WERI-Rb-1 (cell line): ENCODE measurements around the gene FCN3.

Experiments
- DNase-seq: peaks from one replicate; pipeline ENCODE4 v3.0.0-alpha.2; 2020
- H3K27ac ChIP-seq: fragments of 250-450 bp; sonication (Bioruptor Pico); 2 replicates; pipeline ENCODE4 v1.5.1; 2020; ENCODE audit warnings: mild to moderate bottlenecking, moderate library complexity
- H3K27me3 ChIP-seq: fragments of 250-450 bp; sonication (Bioruptor Pico); 2 replicates; pipeline ENCODE4 v1.5.1; 2021; ENCODE audit warnings: mild to moderate bottlenecking, low read depth, moderate library complexity; ENCODE audit not compliant: insufficient read depth, severe bottlenecking
- H3K36me3 ChIP-seq: fragments of 250-450 bp; sonication (Bioruptor Pico); 2 replicates; pipeline ENCODE4 v1.5.1; 2020; ENCODE audit warnings: mild to moderate bottlenecking, moderate library complexity
- H3K4me3 ChIP-seq: 2 replicates; pipeline ENCODE4 v1.5.1; 2011; ENCODE audit warnings: low read depth, mild to moderate bottlenecking, control low read depth, low read length
- H3K9me3 ChIP-seq: fragments of 250-450 bp; sonication (Bioruptor Pico); 2 replicates; pipeline ENCODE4 v1.5.1; 2021; ENCODE audit warnings: mild to moderate bottlenecking, moderate library complexity; ENCODE audit not compliant: severe bottlenecking
- CTCF ChIP-seq: IDR thresholded peaks from 2 replicates; pipeline ENCODE4 v1.5.1; 2011; ENCODE audit warnings: low read depth, mild to moderate bottlenecking, control low read depth, inconsistent platforms, low read length

The FCN3 gene

GRCh38 chr1:27400963-27401341, 26.3 kb upstream of the FCN3 start:
- Histone ChIP-seq H3K27ac (no peak overlapping the region), H3K27me3 (no peaks in the 10 kb centered on the region), H3K36me3 (no peaks in the 10 kb centered on the region), H3K9me3 (no peaks in the 10 kb centered on the region), H3K4me3 (no peak overlapping the region)
- DNase-seq = no peak
- TF ChIP-seq CTCF = no peak

- TF ChIP-seq CTCF = no peak
- no peak for DNase-seq
- H3K36me3 ChIP-seq = no peaks in the 10 kb centered on the region
- no peaks in the 10 kb centered on the region for H3K27me3 ChIP-seq
- no peaks in the 10 kb centered on the region for H3K9me3 ChIP-seq
- no peak overlapping the region for H3K27ac ChIP-seq
- no peak overlapping the region for H3K4me3 ChIP-seq
Measured at GRCh38 chr1:27400082-27400962, 25.7 kb upstream of the FCN3 start.

- Histone ChIP-seq H3K27me3 (no peaks in the 10 kb centered on the region), H3K9me3 (no peaks in the 10 kb centered on the region), H3K4me3 (no peak overlapping the region), H3K36me3 (no peaks in the 10 kb centered on the region), H3K27ac (no peak overlapping the region)
- no peak for TF ChIP-seq CTCF
- no peak for DNase-seq
Measured at GRCh38 chr1:27399251-27400025, 24.8 kb upstream of the FCN3 start.

GRCh38 chr1:27398405-27399149, 24.0 kb upstream of the FCN3 start:
- no peak for TF ChIP-seq CTCF
- H3K27me3 ChIP-seq = no peaks in the 10 kb centered on the region
- no peaks in the 10 kb centered on the region for H3K9me3 ChIP-seq
- no peak overlapping the region for H3K4me3 ChIP-seq
- no peak overlapping the region for H3K27ac ChIP-seq
- H3K36me3 ChIP-seq = no peaks in the 10 kb centered on the region
- DNase-seq = no peak

GRCh38 chr1:27397749-27398148, 23.1 kb upstream of the FCN3 start:
- Histone ChIP-seq H3K27me3 (no peaks in the 10 kb centered on the region), H3K4me3 (no peak overlapping the region), H3K36me3 (no peaks in the 10 kb centered on the region), H3K27ac (no peak overlapping the region), H3K9me3 (no peaks in the 10 kb centered on the region)
- DNase-seq = no peak
- no peak for TF ChIP-seq CTCF
